Stimulated activated naive CD4-positive, alpha-beta T cell treated with Interleukin-2 at 50 U/mL for 16 hours (primary cell): ENCODE measurements around the gene GRAMD4.
A peak's percentile ranks its signal among the peaks of the same experiment; 100 is the strongest.

Experiments
- DNase-seq: peaks from one replicate; lab custom pipeline; 2025; lab: John Stamatoyannopoulos, UW

GRAMD4 gene

GRCh38 chr22:46582281-46582933, 37.8 kb upstream of the GRAMD4 start:
- DNase-seq, result no peak

- DNase-seq, result no peak
Observed at GRCh38 chr22:46583571-46583970, 36.6 kb upstream of the GRAMD4 start.

GRCh38 chr22:46584081-46584921, 35.9 kb upstream of the GRAMD4 start:
- no peak for DNase-seq

- no peak for DNase-seq
Observed at GRCh38 chr22:46585340-46586122, 34.7 kb upstream of the GRAMD4 start.

GRCh38 chr22:46586123-46586519, 34.1 kb upstream of the GRAMD4 start:
- no peak for DNase-seq

GRCh38 chr22:46586531-46587011, 33.6 kb upstream of the GRAMD4 start:
- no peak for DNase-seq

GRCh38 chr22:46587061-46587460, 33.1 kb upstream of the GRAMD4 start:
- no peak for DNase-seq

- no peak for DNase-seq
Observed at GRCh38 chr22:46587492-46588278, 32.5 kb upstream of the GRAMD4 start.

- no peak for DNase-seq
Observed at GRCh38 chr22:46588279-46589140, 31.7 kb upstream of the GRAMD4 start.

GRCh38 chr22:46589141-46589748, 30.9 kb upstream of the GRAMD4 start:
- no peak for DNase-seq

GRCh38 chr22:46589871-46590271, 30.3 kb upstream of the GRAMD4 start:
- DNase-seq, result no peak

- DNase-seq, result no peak
Observed at GRCh38 chr22:46590334-46590733, 29.9 kb upstream of the GRAMD4 start.

GRCh38 chr22:46591930-46592329, 28.3 kb upstream of the GRAMD4 start:
- DNase-seq, result no peak

- peak; percentile 36 for DNase-seq
Observed at GRCh38 chr22:46592390-46592872, 27.8 kb upstream of the GRAMD4 start.

GRCh38 chr22:46593211-46593681, 26.9 kb upstream of the GRAMD4 start:
- no peak for DNase-seq

- DNase-seq, result no peak
Observed at GRCh38 chr22:46593996-46594946, 25.9 kb upstream of the GRAMD4 start.

- no peak for DNase-seq
Observed at GRCh38 chr22:46594947-46595298, 25.3 kb upstream of the GRAMD4 start.

- DNase-seq, result no peak
Observed at GRCh38 chr22:46595545-46595944, 24.6 kb upstream of the GRAMD4 start.

GRCh38 chr22:46596032-46596441, 24.1 kb upstream of the GRAMD4 start:
- no peak for DNase-seq
